ENCODE results near the gene PCDHB16.

PCDHB16 gene

DNA sequence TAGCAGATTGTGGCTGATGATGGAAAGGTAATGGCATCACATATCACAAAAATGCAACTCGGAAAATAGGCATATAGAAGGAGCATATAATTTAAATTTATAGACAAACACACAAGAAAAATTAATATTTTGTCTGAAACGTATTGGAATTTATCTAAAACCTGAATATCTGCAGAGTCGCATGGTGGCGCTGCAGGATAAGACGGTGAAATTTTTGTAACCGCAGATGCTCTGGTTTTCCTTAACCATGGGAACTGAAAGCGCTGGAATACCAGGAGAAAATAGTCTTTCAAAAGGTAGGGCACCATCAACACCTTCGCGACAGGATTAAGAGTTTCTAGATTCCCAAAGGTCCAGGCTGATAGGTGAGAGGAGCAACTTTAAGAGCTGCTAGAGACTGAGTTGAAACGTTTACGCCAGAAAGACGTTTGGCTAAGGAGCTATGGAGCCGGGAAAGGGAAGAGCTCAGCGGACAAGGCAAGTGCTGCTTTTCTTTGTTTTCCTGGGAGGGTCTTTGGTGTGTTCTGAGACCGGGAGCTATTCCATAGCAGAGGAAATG lies 52.0 kb downstream of the PCDHB16 start:
- no peak for DNase-seq

All from suppressor macrophage treated with lipopolysaccharide for 4 hours (primary cell).